ENCODE measurements around the gene MYMX.

MYMX gene

GRCh38 chr6:44217332-44218143 is 812 bp downstream of the MYMX start:
- Histone ChIP-seq H3K4me1 (ENCODE audit: control insufficient read depth in 5 of 5, insufficient read depth in 5 of 5, low read length in 5 of 5) (peaks cover 25 to 62% (median 60%) of the 10 kb centered on the region in 5 donors), H3K4me3 (ENCODE audit: low read depth in 1 of 5, low read length in 5 of 5) (peak overlapping the region; percentile 37 to 75 (median 67)), H3K27me3 (ENCODE audit: control insufficient read depth in 5 of 5, insufficient read depth in 4 of 5, low read length in 5 of 5) (no peaks in the 10 kb centered on the region), H3K27ac (ENCODE audit: low read depth, low read length) (peak overlapping the region; percentile 99), H3K9me3 (ENCODE audit: control insufficient read depth in 5 of 5, low read length in 5 of 5) (no peaks in the 10 kb centered on the region), H3K9ac (ENCODE audit: low read length in 5 of 5) (peak overlapping the region; percentile 5 to 71 (median 59)), H3K36me3 (ENCODE audit: control insufficient read depth in 5 of 5, insufficient read depth in 5 of 5, low read length in 5 of 5) (no peaks in the 10 kb centered on the region)

- Histone ChIP-seq H3K36me3 (ENCODE audit: control insufficient read depth in 5 of 5, insufficient read depth in 5 of 5, low read length in 5 of 5) (no peaks in the 10 kb centered on the region), H3K4me1 (ENCODE audit: control insufficient read depth in 5 of 5, insufficient read depth in 5 of 5, low read length in 5 of 5) (peaks cover 28 to 78% (median 70%) of the 10 kb centered on the region in 5 donors), H3K9ac (ENCODE audit: low read length in 5 of 5) (peak overlapping the region; percentile 26 to 76 (median 73)), H3K27me3 (ENCODE audit: control insufficient read depth in 5 of 5, insufficient read depth in 4 of 5, low read length in 5 of 5) (no peaks in the 10 kb centered on the region), H3K9me3 (ENCODE audit: control insufficient read depth in 5 of 5, low read length in 5 of 5) (no peaks in the 10 kb centered on the region), H3K27ac (ENCODE audit: low read depth, low read length) (peak overlapping the region; percentile 99), H3K4me3 (ENCODE audit: low read depth in 1 of 5, low read length in 5 of 5) (peak overlapping the region; percentile 66 to 88 (median 67))
These were observed 2.5 kb downstream of the MYMX start for GRCh38 chr6:44219053-44219814.

GRCh38 chr6:44219815-44220784 is 3.4 kb downstream of the MYMX start:
- peak overlapping the region; percentile 66 to 88 (median 67) for H3K4me3 ChIP-seq (ENCODE audit: low read depth in 1 of 5, low read length in 5 of 5)
- no peaks in the 10 kb centered on the region for H3K27me3 ChIP-seq (ENCODE audit: control insufficient read depth in 5 of 5, insufficient read depth in 4 of 5, low read length in 5 of 5)
- H3K36me3 ChIP-seq (ENCODE audit: control insufficient read depth in 5 of 5, insufficient read depth in 5 of 5, low read length in 5 of 5), result no peaks in the 10 kb centered on the region
- H3K4me1 ChIP-seq (ENCODE audit: control insufficient read depth in 5 of 5, insufficient read depth in 5 of 5, low read length in 5 of 5), result peaks cover 31 to 87% (median 79%) of the 10 kb centered on the region in 5 donors
- peak overlapping the region; percentile 99 for H3K27ac ChIP-seq (ENCODE audit: low read depth, low read length)
- H3K9me3 ChIP-seq (ENCODE audit: control insufficient read depth in 5 of 5, low read length in 5 of 5), result no peaks in the 10 kb centered on the region
- peak overlapping the region; percentile 50 to 95 (median 82) for H3K9ac ChIP-seq (ENCODE audit: low read length in 5 of 5)

- Histone ChIP-seq H3K27ac (ENCODE audit: low read depth, low read length) (peak overlapping the region; percentile 99), H3K4me1 (ENCODE audit: control insufficient read depth in 5 of 5, insufficient read depth in 5 of 5, low read length in 5 of 5) (peaks cover 32 to 94% (median 86%) of the 10 kb centered on the region in 5 donors), H3K9me3 (ENCODE audit: control insufficient read depth in 5 of 5, low read length in 5 of 5) (no peaks in the 10 kb centered on the region), H3K9ac (ENCODE audit: low read length in 5 of 5) (peak overlapping the region in 2 of 5 donors; percentile 57 to 77), H3K36me3 (ENCODE audit: control insufficient read depth in 5 of 5, insufficient read depth in 5 of 5, low read length in 5 of 5) (no peaks in the 10 kb centered on the region), H3K4me3 (ENCODE audit: low read depth in 1 of 5, low read length in 5 of 5) (peak overlapping the region in 4 of 5 donors; percentile 32 to 64 (median 50)), H3K27me3 (ENCODE audit: control insufficient read depth in 5 of 5, insufficient read depth in 4 of 5, low read length in 5 of 5) (no peaks in the 10 kb centered on the region)
These were observed 4.2 kb downstream of the MYMX start for GRCh38 chr6:44220913-44221290.

GRCh38 chr6:44221291-44221960 is 4.7 kb downstream of the MYMX start:
- peak overlapping the region; percentile 26 to 80 (median 64) for H3K4me3 ChIP-seq (ENCODE audit: low read depth in 1 of 5, low read length in 5 of 5)
- peak overlapping the region; percentile 31 to 77 (median 63) for H3K9ac ChIP-seq (ENCODE audit: low read length in 5 of 5)
- peak overlapping the region; percentile 99 for H3K27ac ChIP-seq (ENCODE audit: low read depth, low read length)
- no peaks in the 10 kb centered on the region for H3K9me3 ChIP-seq (ENCODE audit: control insufficient read depth in 5 of 5, low read length in 5 of 5)
- H3K36me3 ChIP-seq (ENCODE audit: control insufficient read depth in 5 of 5, insufficient read depth in 5 of 5, low read length in 5 of 5), result no peaks in the 10 kb centered on the region
- peaks cover 34 to 94% (median 86%) of the 10 kb centered on the region in 5 donors for H3K4me1 ChIP-seq (ENCODE audit: control insufficient read depth in 5 of 5, insufficient read depth in 5 of 5, low read length in 5 of 5)
- H3K27me3 ChIP-seq (ENCODE audit: control insufficient read depth in 5 of 5, insufficient read depth in 4 of 5, low read length in 5 of 5), result no peaks in the 10 kb centered on the region

GRCh38 chr6:44221961-44222335 is 5.2 kb downstream of the MYMX start:
- Histone ChIP-seq H3K4me3 (ENCODE audit: low read depth in 1 of 5, low read length in 5 of 5) (peak overlapping the region; percentile 26 to 84 (median 64)), H3K9me3 (ENCODE audit: control insufficient read depth in 5 of 5, low read length in 5 of 5) (no peaks in the 10 kb centered on the region), H3K36me3 (ENCODE audit: control insufficient read depth in 5 of 5, insufficient read depth in 5 of 5, low read length in 5 of 5) (no peaks in the 10 kb centered on the region), H3K27ac (ENCODE audit: low read depth, low read length) (peak overlapping the region; percentile 99), H3K27me3 (ENCODE audit: control insufficient read depth in 5 of 5, insufficient read depth in 4 of 5, low read length in 5 of 5) (no peaks in the 10 kb centered on the region), H3K4me1 (ENCODE audit: control insufficient read depth in 5 of 5, insufficient read depth in 5 of 5, low read length in 5 of 5) (peaks cover 33 to 94% (median 86%) of the 10 kb centered on the region in 5 donors), H3K9ac (ENCODE audit: low read length in 5 of 5) (peak overlapping the region in 4 of 5 donors; percentile 31 to 81 (median 66))

GRCh38 chr6:44222486-44223318 is 6.0 kb downstream of the MYMX start:
- Histone ChIP-seq H3K27me3 (ENCODE audit: control insufficient read depth in 5 of 5, insufficient read depth in 4 of 5, low read length in 5 of 5) (no peaks in the 10 kb centered on the region), H3K27ac (ENCODE audit: low read depth, low read length) (peak overlapping the region; percentile 99), H3K9me3 (ENCODE audit: control insufficient read depth in 5 of 5, low read length in 5 of 5) (no peaks in the 10 kb centered on the region), H3K9ac (ENCODE audit: low read length in 5 of 5) (peak overlapping the region in 4 of 5 donors; percentile 54 to 81 (median 64)), H3K4me1 (ENCODE audit: control insufficient read depth in 5 of 5, insufficient read depth in 5 of 5, low read length in 5 of 5) (peaks cover 28 to 94% (median 86%) of the 10 kb centered on the region in 5 donors), H3K4me3 (ENCODE audit: low read depth in 1 of 5, low read length in 5 of 5) (peak overlapping the region; percentile 64 to 84 (median 74)), H3K36me3 (ENCODE audit: control insufficient read depth in 5 of 5, insufficient read depth in 5 of 5, low read length in 5 of 5) (peaks cover 0 to 5% (median 0%) of the 10 kb centered on the region in 5 donors)

GRCh38 chr6:44223319-44224028 is 6.7 kb downstream of the MYMX start, which contains the start of gene SLC29A1:
Gene SLC29A1, plus strand, starts transcription at chr6:44223595. Its CDS starts 3,719 bp downstream, at chr6:44227314.
- Histone ChIP-seq H3K9ac (ENCODE audit: low read length in 5 of 5) (peak within 1 kb of the TSS; percentile 56 to 81 (median 59)), H3K36me3 (ENCODE audit: control insufficient read depth in 5 of 5, insufficient read depth in 5 of 5, low read length in 5 of 5) (peaks cover 0 to 12% (median 6%) of the 10 kb centered on the region in 5 donors), H3K4me3 (ENCODE audit: low read depth in 1 of 5, low read length in 5 of 5) (peak within 1 kb of the TSS; percentile 64 to 86 (median 75)), H3K9me3 (ENCODE audit: control insufficient read depth in 5 of 5, low read length in 5 of 5) (no peaks in the 10 kb centered on the region), H3K27me3 (ENCODE audit: control insufficient read depth in 5 of 5, insufficient read depth in 4 of 5, low read length in 5 of 5) (no peaks in the 10 kb centered on the region), H3K27ac (ENCODE audit: low read depth, low read length) (peak within 1 kb of the TSS; percentile 99), H3K4me1 (ENCODE audit: control insufficient read depth in 5 of 5, insufficient read depth in 5 of 5, low read length in 5 of 5) (peaks cover 27 to 94% (median 86%) of the 10 kb centered on the region in 5 donors)
